Activated naive CD8-positive, alpha-beta T cell treated with anti-CD3 and anti-CD28 coated beads for 36 hours (primary cell): Measurements from ENCODE around the gene TMEM101. TPM values are rescaled to one million over a fixed set of nuclear protein-coding genes. Genes with fewer than 3 reads are reported as not detected.
"Not testable (repeated sequence)": the region's sequence is repeated elsewhere in the genome, so short reads cannot be mapped to it uniquely, and the experiment has no call there.

Source experiments
- DNase-seq: peaks from one replicate; pipeline ENCODE4 v3.0.0; 2021
- H3K27ac Mint-ChIP-seq: one replicate; pipeline ENCODE4 v1.8.0; 2022; ENCODE audit warnings: mild to moderate bottlenecking, moderate library complexity, mixed read lengths
- H3K27me3 Mint-ChIP-seq: one replicate; pipeline ENCODE4 v1.8.0; 2022; ENCODE audit warnings: mild to moderate bottlenecking, mixed read lengths
- H3K36me3 Mint-ChIP-seq: one replicate; pipeline ENCODE4 v1.8.0; 2021; ENCODE audit warnings: mild to moderate bottlenecking, mixed read lengths
- H3K4me1 Mint-ChIP-seq: one replicate; pipeline ENCODE4 v1.8.0; 2021; ENCODE audit warnings: mixed read lengths
- H3K4me3 Mint-ChIP-seq: one replicate; pipeline ENCODE4 v1.8.0; 2022; ENCODE audit warnings: mild to moderate bottlenecking, moderate library complexity, mixed read lengths
- H3K9me3 Mint-ChIP-seq: one replicate; pipeline ENCODE4 v1.8.0; 2022; ENCODE audit warnings: mixed read lengths
- total RNA-seq, 2 experiments: library from RNA; stranded (reverse); gene quantifications; one replicate each; pipeline ENCODE4 v1.2.3, GENCODE V29; 2021

The TMEM101 gene
- total RNA-seq, 2 experiments from 2014 or later: 22.7 to 26.9 TPM

DNA sequence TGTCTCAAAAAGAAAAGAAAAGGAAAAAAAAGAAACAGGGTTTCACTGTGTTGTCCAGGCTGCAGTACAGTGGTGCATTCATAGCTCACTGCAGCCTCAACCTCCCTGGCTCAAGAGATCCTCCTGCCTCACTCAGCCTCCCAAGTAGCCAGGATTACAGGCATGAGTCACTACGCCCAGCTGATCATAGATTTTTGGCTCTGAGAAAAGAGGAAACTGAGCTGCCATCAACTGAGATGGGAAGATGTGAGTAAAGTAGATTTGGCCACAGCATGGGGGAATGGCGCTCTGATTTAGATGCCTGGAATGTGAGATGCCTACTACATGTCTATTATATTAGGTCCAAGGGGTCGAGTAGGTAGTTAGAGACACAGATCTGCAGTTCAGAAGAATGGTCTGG lies 16.2 kb downstream of the TMEM101 start:
- H3K36me3 Mint-ChIP-seq: no peaks in the 10 kb centered on the region
- H3K9me3 Mint-ChIP-seq: no peaks in the 10 kb centered on the region
- peaks cover 4% of the 10 kb centered on the region for H3K4me1 Mint-ChIP-seq
- H3K27ac Mint-ChIP-seq: no peak overlapping the region
- DNase-seq: no peak
- no peak overlapping the region for H3K4me3 Mint-ChIP-seq
- H3K27me3 Mint-ChIP-seq: peaks cover 28% of the 10 kb centered on the region

GRCh38 chr17:43997180-43997579 lies 17.6 kb downstream of the TMEM101 start:
- H3K4me1 Mint-ChIP-seq, H3K36me3 Mint-ChIP-seq, H3K4me3 Mint-ChIP-seq, H3K9me3 Mint-ChIP-seq, H3K27ac Mint-ChIP-seq, DNase-seq: not testable (repeated sequence)
- peaks cover 28% of the 10 kb centered on the region for H3K27me3 Mint-ChIP-seq

DNA sequence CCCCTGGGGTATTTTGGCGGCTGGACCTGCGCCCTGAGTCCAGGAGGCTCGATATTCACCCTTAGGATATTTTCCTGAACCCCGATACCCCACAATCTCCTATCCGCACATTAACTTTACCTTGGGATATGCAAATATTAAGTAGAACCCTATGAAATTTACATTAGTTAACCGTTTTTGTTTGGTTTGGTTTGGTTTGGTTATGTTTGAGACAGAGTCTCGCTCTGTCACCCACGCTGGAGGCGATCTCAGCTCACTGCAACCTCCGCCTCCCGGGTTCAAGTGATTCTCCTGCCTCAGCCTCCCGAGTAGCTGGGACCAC lies 19.7 kb downstream of the TMEM101 start:
- H3K27me3 Mint-ChIP-seq: peaks cover 28% of the 10 kb centered on the region
- no peak for DNase-seq
- H3K4me1 Mint-ChIP-seq: peaks cover 1% of the 10 kb centered on the region
- no peaks in the 10 kb centered on the region for H3K9me3 Mint-ChIP-seq
- H3K4me3 Mint-ChIP-seq: no peak overlapping the region
- no peak overlapping the region for H3K27ac Mint-ChIP-seq
- no peaks in the 10 kb centered on the region for H3K36me3 Mint-ChIP-seq

- no peaks in the 10 kb centered on the region for H3K9me3 Mint-ChIP-seq
- H3K27me3 Mint-ChIP-seq: peaks cover 28% of the 10 kb centered on the region
- H3K4me3 Mint-ChIP-seq: no peak overlapping the region
- peak; percentile 74 for DNase-seq
- H3K36me3 Mint-ChIP-seq: no peaks in the 10 kb centered on the region
- H3K27ac Mint-ChIP-seq: no peak overlapping the region
- H3K4me1 Mint-ChIP-seq: peaks cover 1% of the 10 kb centered on the region
These were observed 20.3 kb downstream of the TMEM101 start for GRCh38 chr17:43994272-43995149.

GRCh38 chr17:43992641-43993040 lies 22.1 kb downstream of the TMEM101 start:
- peaks cover 29% of the 10 kb centered on the region for H3K27me3 Mint-ChIP-seq
- no peak for DNase-seq
- no peak overlapping the region for H3K27ac Mint-ChIP-seq
- no peak overlapping the region for H3K4me3 Mint-ChIP-seq
- H3K4me1 Mint-ChIP-seq: peaks cover 1% of the 10 kb centered on the region
- H3K36me3 Mint-ChIP-seq: no peaks in the 10 kb centered on the region
- no peaks in the 10 kb centered on the region for H3K9me3 Mint-ChIP-seq

DNA sequence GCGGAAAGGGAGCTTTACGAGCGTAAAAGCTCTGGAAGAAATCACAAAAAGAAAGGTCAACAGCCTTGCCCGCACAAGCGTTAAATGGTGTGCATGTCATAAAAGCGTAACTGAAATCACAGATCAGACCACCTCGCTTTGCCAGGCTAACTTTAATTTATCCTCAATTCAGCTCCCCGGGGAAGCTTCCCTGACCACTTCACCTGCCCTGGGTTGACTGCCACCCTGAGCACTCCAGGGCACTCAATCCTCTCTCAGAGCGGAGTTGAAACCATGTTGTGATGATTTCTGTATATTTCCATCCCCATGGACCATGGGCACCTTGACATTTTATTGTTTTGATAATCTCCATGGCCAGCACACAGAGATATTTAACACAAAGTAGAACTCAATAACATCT lies 26.5 kb downstream of the TMEM101 start:
- Mint-ChIP-seq H3K27me3 (peaks cover 33% of the 10 kb centered on the region), H3K36me3 (no peaks in the 10 kb centered on the region), H3K4me1 (no peaks in the 10 kb centered on the region), H3K9me3 (no peaks in the 10 kb centered on the region), H3K27ac (no peak overlapping the region), H3K4me3 (no peak overlapping the region)
- no peak for DNase-seq

DNA sequence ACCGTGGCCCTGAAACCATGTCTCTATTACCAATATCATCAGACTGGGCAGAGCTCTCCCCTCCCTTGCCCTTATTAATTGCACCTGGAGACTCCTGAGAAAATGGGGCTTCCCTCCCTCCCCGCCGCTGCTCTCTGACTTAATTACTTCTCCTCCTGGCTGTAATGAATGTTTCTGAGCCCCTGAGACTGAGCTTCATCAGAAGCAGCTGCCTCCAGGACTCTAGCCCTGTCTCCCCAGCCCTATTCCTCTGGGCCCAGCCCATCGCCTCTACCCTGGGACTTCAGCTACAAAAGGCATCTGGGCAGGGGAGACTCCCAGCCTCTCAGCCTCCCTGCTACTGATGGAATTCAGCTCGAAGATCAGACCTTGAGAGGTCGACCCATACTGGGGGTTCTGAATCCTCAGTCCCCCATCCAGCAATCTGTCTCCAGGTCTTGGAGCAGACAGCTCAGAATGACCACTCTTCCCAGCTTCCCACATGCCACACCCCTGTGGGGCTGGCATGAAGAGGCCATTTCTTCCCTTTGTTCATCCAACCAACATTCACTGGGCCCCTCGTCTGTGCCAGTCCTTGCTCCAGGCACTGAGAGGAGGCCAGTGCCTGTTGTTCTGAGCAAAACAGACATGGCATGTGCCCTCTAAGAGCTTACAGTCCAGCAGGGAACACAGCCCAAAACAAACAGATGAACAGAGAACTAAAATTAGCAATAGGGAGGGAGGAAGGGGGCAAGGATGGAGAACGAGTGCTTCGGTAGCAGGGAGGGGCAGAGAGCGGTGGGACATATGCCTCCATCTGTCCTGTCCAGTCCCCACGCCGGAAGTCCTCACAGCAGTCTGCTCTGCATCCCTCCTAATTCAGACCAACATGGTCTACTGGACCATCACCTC lies 27.4 kb downstream of the TMEM101 start:
- Mint-ChIP-seq H3K27me3 (peaks cover 42% of the 10 kb centered on the region), H3K36me3 (no peaks in the 10 kb centered on the region), H3K4me3 (no peak overlapping the region), H3K9me3 (no peaks in the 10 kb centered on the region), H3K27ac (no peak overlapping the region), H3K4me1 (no peaks in the 10 kb centered on the region)
- no peak for DNase-seq

DNA sequence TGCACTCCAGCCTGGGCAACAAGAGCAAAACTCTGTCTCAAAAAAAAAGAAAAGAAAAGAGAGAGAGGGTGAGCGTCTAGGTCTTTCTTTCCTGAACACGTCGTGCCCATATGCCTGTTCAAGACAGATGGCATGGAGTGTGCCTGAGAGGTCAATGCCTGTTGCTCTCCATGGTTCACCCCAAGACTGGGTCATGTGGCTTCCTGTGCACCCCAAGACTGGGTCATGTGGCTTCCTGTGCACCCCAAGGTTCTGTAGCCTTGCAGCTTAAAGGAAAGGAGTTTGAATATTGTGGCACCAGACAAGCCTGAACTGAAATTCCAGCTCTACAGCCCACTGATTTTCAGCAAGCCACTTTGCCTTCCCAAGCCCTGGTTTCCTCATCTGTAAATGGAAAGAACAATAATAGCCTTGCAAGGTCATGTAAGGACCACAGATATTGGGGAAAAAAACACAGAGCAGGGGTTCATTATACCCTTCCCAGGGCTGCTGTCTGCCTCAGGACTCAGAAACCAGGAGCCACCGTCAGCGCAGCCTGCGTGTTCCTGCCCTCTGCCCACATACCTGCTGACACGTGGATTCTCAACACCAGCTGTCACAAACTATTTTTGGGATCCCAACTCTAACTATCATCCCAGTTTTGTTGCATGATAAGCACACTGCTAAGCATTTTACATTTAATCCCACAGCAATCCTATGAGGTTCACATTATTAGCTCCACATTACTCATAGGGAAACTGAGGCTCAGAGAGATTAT lies 28.4 kb downstream of the TMEM101 start:
- H3K27ac Mint-ChIP-seq: no peak overlapping the region
- DNase-seq: no peak
- peaks cover 52% of the 10 kb centered on the region for H3K27me3 Mint-ChIP-seq
- no peaks in the 10 kb centered on the region for H3K4me1 Mint-ChIP-seq
- no peaks in the 10 kb centered on the region for H3K36me3 Mint-ChIP-seq
- H3K9me3 Mint-ChIP-seq: no peaks in the 10 kb centered on the region
- no peak overlapping the region for H3K4me3 Mint-ChIP-seq

GRCh38 chr17:43984521-43984920 lies 30.2 kb downstream of the TMEM101 start:
- H3K4me3 Mint-ChIP-seq: no peak overlapping the region
- H3K9me3 Mint-ChIP-seq: no peaks in the 10 kb centered on the region
- no peak overlapping the region for H3K27ac Mint-ChIP-seq
- peaks cover 54% of the 10 kb centered on the region for H3K27me3 Mint-ChIP-seq
- H3K36me3 Mint-ChIP-seq: no peaks in the 10 kb centered on the region
- no peak for DNase-seq
- H3K4me1 Mint-ChIP-seq: no peaks in the 10 kb centered on the region

GRCh38 chr17:43983515-43984411 lies 31.0 kb downstream of the TMEM101 start:
- H3K36me3 Mint-ChIP-seq: no peaks in the 10 kb centered on the region

GRCh38 chr17:43983196-43983514 lies 31.6 kb downstream of the TMEM101 start:
- no peaks in the 10 kb centered on the region for H3K36me3 Mint-ChIP-seq
- H3K27me3 Mint-ChIP-seq: peaks cover 54% of the 10 kb centered on the region
- H3K4me3 Mint-ChIP-seq: peak overlapping the region; percentile 67
- DNase-seq: no peak
- H3K4me1 Mint-ChIP-seq: no peaks in the 10 kb centered on the region
- H3K27ac Mint-ChIP-seq: no peak overlapping the region
- no peaks in the 10 kb centered on the region for H3K9me3 Mint-ChIP-seq

More at GRCh38 chr17:43983515-43984411, 31.0 kb downstream of the TMEM101 start:
- Mint-ChIP-seq H3K4me1 (no peaks in the 10 kb centered on the region), H3K4me3 (peak overlapping the region; percentile 67), H3K27me3 (peaks cover 54% of the 10 kb centered on the region), H3K9me3 (no peaks in the 10 kb centered on the region), H3K27ac (no peak overlapping the region)
- peak; percentile 23 for DNase-seq

DNA sequence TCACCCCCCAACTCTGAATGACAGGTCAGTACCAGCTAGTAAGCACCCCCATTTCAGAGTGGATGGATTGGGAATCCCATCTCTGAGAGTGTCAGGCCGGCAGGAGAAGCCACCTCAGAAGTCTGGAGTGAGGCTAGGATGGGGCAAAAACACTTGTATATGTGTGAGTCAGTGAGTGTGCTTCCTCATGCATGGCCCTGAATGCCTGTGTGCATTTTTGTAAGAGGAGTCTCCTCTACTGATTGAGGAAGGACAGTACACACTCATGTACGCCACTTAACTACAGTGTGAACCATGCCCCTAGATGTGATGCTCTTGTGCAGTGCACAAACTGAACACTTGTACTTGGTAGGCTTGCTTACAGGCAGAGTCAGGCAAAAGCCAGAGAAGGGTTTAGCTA lies 32.6 kb downstream of the TMEM101 start:
- Mint-ChIP-seq H3K4me1 (no peaks in the 10 kb centered on the region), H3K36me3 (no peaks in the 10 kb centered on the region), H3K4me3 (no peak overlapping the region), H3K27me3 (peaks cover 55% of the 10 kb centered on the region), H3K9me3 (no peaks in the 10 kb centered on the region), H3K27ac (no peak overlapping the region)
- DNase-seq: no peak

DNA sequence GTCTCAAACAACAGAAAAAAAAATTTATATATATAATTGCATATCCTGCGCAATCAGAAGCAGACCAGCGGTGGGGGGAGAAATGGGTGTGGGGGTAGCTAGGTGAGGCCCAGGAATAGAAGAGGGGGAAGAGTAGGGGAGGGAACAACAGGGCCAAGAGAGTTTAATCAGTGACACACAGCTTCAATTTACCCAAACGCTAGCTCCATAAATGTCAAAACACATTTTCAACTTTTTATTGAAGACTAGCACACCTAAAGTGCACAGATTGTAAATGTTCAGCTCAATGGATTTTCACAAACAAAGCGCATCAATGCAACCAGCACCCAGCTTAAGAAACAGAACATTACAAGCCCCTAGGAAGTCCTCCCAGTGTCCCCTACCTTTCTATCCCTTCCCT lies 35.1 kb downstream of the TMEM101 start:
- peaks cover 43% of the 10 kb centered on the region for H3K27me3 Mint-ChIP-seq
- no peaks in the 10 kb centered on the region for H3K36me3 Mint-ChIP-seq
- H3K4me3 Mint-ChIP-seq: no peak overlapping the region

GRCh38 chr17:43979011-43979410 lies 35.8 kb downstream of the TMEM101 start:
- H3K9me3 Mint-ChIP-seq: no peaks in the 10 kb centered on the region
- H3K4me1 Mint-ChIP-seq: no peaks in the 10 kb centered on the region
- H3K27me3 Mint-ChIP-seq: peaks cover 43% of the 10 kb centered on the region
- DNase-seq: no peak
- no peak overlapping the region for H3K4me3 Mint-ChIP-seq
- no peak overlapping the region for H3K27ac Mint-ChIP-seq
- H3K36me3 Mint-ChIP-seq: no peaks in the 10 kb centered on the region

More for the DNA sequence above, 35.1 kb downstream of the TMEM101 start:
- Mint-ChIP-seq H3K27ac (no peak overlapping the region), H3K9me3 (no peaks in the 10 kb centered on the region), H3K4me1 (no peaks in the 10 kb centered on the region)
- DNase-seq: no peak
